ENCODE results near the gene SMCHD1.
"Not testable (repeated sequence)": the region's sequence is repeated elsewhere in the genome, so short reads cannot be mapped to it uniquely, and the experiment has no call there.

SMCHD1 gene

GRCh38 chr18:2657788-2658458 is 2.4 kb downstream of the SMCHD1 start:
- DNase-seq (ENCODE audit: low read depth in 2 of 2) = no peak

GRCh38 chr18:2660849-2661248 is 5.3 kb downstream of the SMCHD1 start:
- not testable (repeated sequence) for DNase-seq (ENCODE audit: low read depth in 2 of 2)

GRCh38 chr18:2662288-2662687 is 6.8 kb downstream of the SMCHD1 start:
- DNase-seq (ENCODE audit: low read depth in 2 of 2) = not testable (repeated sequence)

- no peak for DNase-seq (ENCODE audit: low read depth in 2 of 2)
These were observed 7.5 kb downstream of the SMCHD1 start for GRCh38 chr18:2662990-2663389.

- DNase-seq (ENCODE audit: low read depth in 2 of 2) = no peak
These were observed 16.9 kb downstream of the SMCHD1 start for GRCh38 chr18:2672410-2672809.

- DNase-seq (ENCODE audit: low read depth in 2 of 2) = no peak
These were observed 17.3 kb downstream of the SMCHD1 start for GRCh38 chr18:2672872-2673271.

- DNase-seq (ENCODE audit: low read depth in 2 of 2) = not testable (repeated sequence)
These were observed 23.4 kb downstream of the SMCHD1 start for GRCh38 chr18:2678933-2679332.

GRCh38 chr18:2680216-2680792 is 24.8 kb downstream of the SMCHD1 start:
- DNase-seq (ENCODE audit: low read depth in 2 of 2) = no peak

- no peak for DNase-seq (ENCODE audit: low read depth in 2 of 2)
These were observed 26.6 kb downstream of the SMCHD1 start for GRCh38 chr18:2681993-2682603.

GRCh38 chr18:2683055-2683454 is 27.5 kb downstream of the SMCHD1 start:
- no peak for DNase-seq (ENCODE audit: low read depth in 2 of 2)

GRCh38 chr18:2686349-2686968 is 30.9 kb downstream of the SMCHD1 start:
- no peak for DNase-seq (ENCODE audit: low read depth in 2 of 2)

- DNase-seq (ENCODE audit: low read depth in 2 of 2) = no peak
These were observed 32.0 kb downstream of the SMCHD1 start for GRCh38 chr18:2687390-2688001.

- DNase-seq (ENCODE audit: low read depth in 2 of 2) = no peak
These were observed 37.0 kb downstream of the SMCHD1 start for GRCh38 chr18:2692508-2692907.

- DNase-seq (ENCODE audit: low read depth in 2 of 2) = no peak
These were observed 41.7 kb downstream of the SMCHD1 start for GRCh38 chr18:2697184-2697583.

- no peak for DNase-seq (ENCODE audit: low read depth in 2 of 2)
These were observed 43.5 kb downstream of the SMCHD1 start for GRCh38 chr18:2699001-2699400.

- no peak for DNase-seq (ENCODE audit: low read depth in 2 of 2)
These were observed 49.0 kb downstream of the SMCHD1 start for GRCh38 chr18:2704541-2704940.

- no peak for DNase-seq (ENCODE audit: low read depth in 2 of 2)
These were observed 51.4 kb downstream of the SMCHD1 start for GRCh38 chr18:2706903-2707302.

- DNase-seq (ENCODE audit: low read depth in 2 of 2) = no peak
These were observed 52.1 kb downstream of the SMCHD1 start for GRCh38 chr18:2707551-2708168.

- no peak for DNase-seq (ENCODE audit: low read depth in 2 of 2)
These were observed 53.8 kb downstream of the SMCHD1 start for GRCh38 chr18:2709316-2709715.

GRCh38 chr18:2714140-2714539 is 58.6 kb downstream of the SMCHD1 start:
- no peak for DNase-seq (ENCODE audit: low read depth in 2 of 2)

- DNase-seq (ENCODE audit: low read depth in 2 of 2) = no peak
These were observed 60.5 kb downstream of the SMCHD1 start for GRCh38 chr18:2715990-2716389.

Data from stimulated activated CD8-positive, alpha-beta memory T cell treated with anti-CD3 and anti-CD28 coated beads, Interleukin-15, amount 100 ng/mL, for 4 hours (primary cell).